ENCODE results near the gene DTNA.
A peak's percentile ranks its signal among the peaks of the same experiment; 100 is the strongest.

Gene DTNA

DNA sequence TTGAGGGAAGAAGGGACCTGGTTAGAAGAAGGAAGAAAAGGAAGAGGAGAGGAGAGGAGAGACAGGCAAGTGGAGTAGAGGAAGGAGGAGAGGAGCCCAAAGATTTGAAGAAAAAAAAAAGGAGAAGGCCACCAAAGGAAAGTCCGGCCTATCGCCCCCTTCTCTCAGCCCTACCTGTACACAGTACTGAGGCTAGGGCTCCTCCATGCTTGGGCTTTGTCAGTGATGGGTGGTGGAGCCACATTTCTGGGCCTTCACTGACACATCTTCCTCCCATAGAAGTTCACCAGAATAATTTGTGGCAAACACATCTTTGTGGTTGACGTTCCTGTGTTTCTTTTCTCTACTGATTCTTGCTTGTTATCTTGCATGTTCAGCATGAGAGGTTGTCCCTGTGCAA lies 125.4 kb downstream of the DTNA start:
- H3K27ac ChIP-seq (ENCODE audit: poor library complexity, severe bottlenecking): no peak overlapping the region
- peaks cover 3% of the 10 kb centered on the region for H3K27me3 ChIP-seq (ENCODE audit: insufficient read depth, poor library complexity, severe bottlenecking)
- H3K4me3 ChIP-seq (ENCODE audit: severe bottlenecking): no peak overlapping the region
- H3K36me3 ChIP-seq (ENCODE audit: low read depth): no peaks in the 10 kb centered on the region
- TF ChIP-seq, protein P1, sequence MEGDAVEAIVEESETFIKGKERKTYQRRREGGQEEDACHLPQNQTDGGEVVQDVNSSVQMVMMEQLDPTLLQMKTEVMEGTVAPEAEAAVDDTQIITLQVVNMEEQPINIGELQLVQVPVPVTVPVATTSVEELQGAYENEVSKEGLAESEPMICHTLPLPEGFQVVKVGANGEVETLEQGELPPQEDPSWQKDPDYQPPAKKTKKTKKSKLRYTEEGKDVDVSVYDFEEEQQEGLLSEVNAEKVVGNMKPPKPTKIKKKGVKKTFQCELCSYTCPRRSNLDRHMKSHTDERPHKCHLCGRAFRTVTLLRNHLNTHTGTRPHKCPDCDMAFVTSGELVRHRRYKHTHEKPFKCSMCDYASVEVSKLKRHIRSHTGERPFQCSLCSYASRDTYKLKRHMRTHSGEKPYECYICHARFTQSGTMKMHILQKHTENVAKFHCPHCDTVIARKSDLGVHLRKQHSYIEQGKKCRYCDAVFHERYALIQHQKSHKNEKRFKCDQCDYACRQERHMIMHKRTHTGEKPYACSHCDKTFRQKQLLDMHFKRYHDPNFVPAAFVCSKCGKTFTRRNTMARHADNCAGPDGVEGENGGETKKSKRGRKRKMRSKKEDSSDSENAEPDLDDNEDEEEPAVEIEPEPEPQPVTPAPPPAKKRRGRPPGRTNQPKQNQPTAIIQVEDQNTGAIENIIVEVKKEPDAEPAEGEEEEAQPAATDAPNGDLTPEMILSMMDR (IDR thresholded peaks at IDR 0.05; ENCODE audit: poor library complexity, severe bottlenecking): no peak
- H3K4me1 ChIP-seq (ENCODE audit: insufficient read depth, poor library complexity, severe bottlenecking): no peaks in the 10 kb centered on the region
- DNase-seq (ENCODE audit: low spot score): no peak
- no peak for ATAC-seq (ENCODE audit: low read depth)
- no peaks in the 10 kb centered on the region for H3K9me3 ChIP-seq (ENCODE audit: severe bottlenecking)

DNA sequence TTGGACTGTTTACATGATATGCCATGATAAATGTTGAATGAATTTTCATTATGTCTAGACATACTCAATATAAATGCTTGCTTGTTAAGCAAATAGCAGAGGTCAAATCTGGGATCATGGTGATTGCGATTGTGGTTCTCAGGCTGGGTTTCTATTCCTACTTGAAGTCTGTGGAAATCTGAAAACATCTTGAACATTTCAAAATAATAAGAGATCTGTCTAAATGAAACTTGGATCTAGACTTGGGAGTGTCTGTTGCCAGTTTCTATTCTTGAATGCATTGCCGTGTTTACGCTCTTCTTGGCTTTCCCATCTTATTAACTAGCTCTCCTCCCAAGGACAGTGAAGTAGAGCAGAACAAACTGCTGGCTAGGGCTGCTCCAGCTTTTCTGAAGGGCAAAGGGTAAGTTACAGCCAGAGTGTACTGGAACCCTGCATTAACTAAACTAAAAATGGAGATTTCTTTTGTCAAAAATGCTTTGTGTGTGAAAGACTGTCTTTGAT lies 127.7 kb downstream of the DTNA start:
- Histone ChIP-seq H3K36me3 (ENCODE audit: low read depth) (no peaks in the 10 kb centered on the region), H3K4me1 (ENCODE audit: insufficient read depth, poor library complexity, severe bottlenecking) (no peaks in the 10 kb centered on the region), H3K27me3 (ENCODE audit: insufficient read depth, poor library complexity, severe bottlenecking) (peaks cover 3% of the 10 kb centered on the region), H3K4me3 (ENCODE audit: severe bottlenecking) (no peak overlapping the region), H3K27ac (ENCODE audit: poor library complexity, severe bottlenecking) (no peak overlapping the region), H3K9me3 (ENCODE audit: severe bottlenecking) (no peaks in the 10 kb centered on the region)
- TF ChIP-seq, protein P1 (IDR thresholded peaks at IDR 0.05; ENCODE audit: poor library complexity, severe bottlenecking): no peak
- no peak for DNase-seq (ENCODE audit: low spot score)
- ATAC-seq (ENCODE audit: low read depth): no peak

DNA sequence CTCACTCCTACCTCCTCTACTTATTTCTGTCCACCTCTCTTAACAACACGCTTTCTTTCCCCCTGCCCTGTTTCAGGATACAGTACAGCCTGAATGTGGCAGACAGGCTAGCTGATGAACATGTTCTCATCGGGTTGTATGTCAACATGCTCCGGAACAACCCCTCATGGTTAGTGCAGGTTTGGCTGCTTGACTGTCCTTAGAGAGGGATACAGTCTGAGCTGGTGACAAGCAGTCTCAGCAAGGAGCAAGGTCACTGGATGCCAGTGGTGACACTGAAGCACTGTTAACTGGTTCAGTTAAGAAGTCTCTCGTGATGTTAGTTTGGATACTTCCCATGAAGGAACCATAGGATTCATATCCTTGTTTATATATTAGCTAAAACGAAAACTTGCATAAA lies 128.6 kb downstream of the DTNA start:
- Histone ChIP-seq H3K4me3 (ENCODE audit: severe bottlenecking) (no peak overlapping the region), H3K9me3 (ENCODE audit: severe bottlenecking) (no peaks in the 10 kb centered on the region), H3K36me3 (ENCODE audit: low read depth) (no peaks in the 10 kb centered on the region), H3K27me3 (ENCODE audit: insufficient read depth, poor library complexity, severe bottlenecking) (peaks cover 3% of the 10 kb centered on the region), H3K27ac (ENCODE audit: poor library complexity, severe bottlenecking) (no peak overlapping the region), H3K4me1 (ENCODE audit: insufficient read depth, poor library complexity, severe bottlenecking) (no peaks in the 10 kb centered on the region)
- TF ChIP-seq, protein P1 (IDR thresholded peaks at IDR 0.05; ENCODE audit: poor library complexity, severe bottlenecking): no peak
- DNase-seq (ENCODE audit: low spot score): no peak
- ATAC-seq (ENCODE audit: low read depth): no peak

DNA sequence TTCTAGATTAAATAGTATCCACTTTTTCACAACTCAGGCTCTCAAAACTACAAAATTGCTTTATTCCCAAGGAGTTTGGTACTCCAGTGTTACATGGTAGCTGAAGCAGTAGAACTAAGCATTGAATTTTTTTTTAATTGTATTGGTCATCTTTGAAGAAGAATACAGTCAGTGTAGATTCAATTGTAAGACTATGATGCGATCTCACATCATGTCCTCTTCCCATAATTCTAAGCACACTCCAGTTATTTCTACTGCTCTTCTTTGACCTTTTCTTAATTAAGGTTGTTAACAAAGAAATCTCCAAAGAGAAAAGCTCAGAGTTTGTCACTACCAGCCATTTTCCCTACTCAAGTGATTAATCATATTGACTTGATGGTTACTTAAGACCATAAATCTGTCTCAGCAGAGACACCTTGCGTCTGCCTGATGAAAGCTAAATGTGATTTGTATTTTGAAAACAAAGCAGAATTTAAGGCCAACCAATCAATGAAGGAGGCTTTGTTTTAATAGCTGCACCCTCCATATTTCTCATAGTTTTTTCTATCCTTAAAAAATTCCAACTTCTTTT lies 130.2 kb downstream of the DTNA start:
- no peak for DNase-seq (ENCODE audit: low spot score)
- Histone ChIP-seq H3K4me1 (ENCODE audit: insufficient read depth, poor library complexity, severe bottlenecking) (no peaks in the 10 kb centered on the region), H3K9me3 (ENCODE audit: severe bottlenecking) (no peaks in the 10 kb centered on the region), H3K27me3 (ENCODE audit: insufficient read depth, poor library complexity, severe bottlenecking) (peaks cover 3% of the 10 kb centered on the region), H3K4me3 (ENCODE audit: severe bottlenecking) (no peak overlapping the region), H3K36me3 (ENCODE audit: low read depth) (no peaks in the 10 kb centered on the region), H3K27ac (ENCODE audit: poor library complexity, severe bottlenecking) (no peak overlapping the region)
- ATAC-seq (ENCODE audit: low read depth): no peak
- TF ChIP-seq, protein P1 (IDR thresholded peaks at IDR 0.05; ENCODE audit: poor library complexity, severe bottlenecking): peak; percentile 16

DNA sequence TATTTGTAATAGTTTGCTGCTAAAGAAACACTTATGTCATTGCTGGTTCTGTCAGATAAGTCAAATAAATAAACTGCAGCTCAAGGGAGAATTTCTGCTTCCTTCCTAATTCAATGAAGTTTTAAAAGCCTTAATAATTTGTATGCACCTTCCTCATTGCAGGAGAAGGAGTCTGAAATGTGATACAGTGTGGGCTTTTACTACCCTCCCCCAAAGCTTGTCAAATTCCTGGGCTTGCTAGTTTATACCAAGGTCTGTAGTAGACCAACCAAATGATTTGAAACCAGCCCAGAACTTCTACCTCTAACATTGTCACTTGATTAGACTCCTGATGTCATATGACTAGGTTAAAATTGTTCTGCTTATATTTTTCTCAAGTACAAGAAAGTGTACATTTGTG lies 131.8 kb downstream of the DTNA start:
- Histone ChIP-seq H3K9me3 (ENCODE audit: severe bottlenecking) (no peaks in the 10 kb centered on the region), H3K27ac (ENCODE audit: poor library complexity, severe bottlenecking) (no peak overlapping the region), H3K4me1 (ENCODE audit: insufficient read depth, poor library complexity, severe bottlenecking) (no peaks in the 10 kb centered on the region), H3K4me3 (ENCODE audit: severe bottlenecking) (no peak overlapping the region), H3K36me3 (ENCODE audit: low read depth) (no peaks in the 10 kb centered on the region), H3K27me3 (ENCODE audit: insufficient read depth, poor library complexity, severe bottlenecking) (peaks cover 3% of the 10 kb centered on the region)
- no peak for DNase-seq (ENCODE audit: low spot score)
- TF ChIP-seq, protein P1 (IDR thresholded peaks at IDR 0.05; ENCODE audit: poor library complexity, severe bottlenecking): no peak
- no peak for ATAC-seq (ENCODE audit: low read depth)
